SK-N-DZ (cell line): ENCODE data around the gene VPS35L.

Source experiments
- DNase-seq: peaks from one replicate; pipeline ENCODE4 v3.0.0-alpha.2; 2015; ENCODE audit warnings: low spot score

The VPS35L gene

DNA sequence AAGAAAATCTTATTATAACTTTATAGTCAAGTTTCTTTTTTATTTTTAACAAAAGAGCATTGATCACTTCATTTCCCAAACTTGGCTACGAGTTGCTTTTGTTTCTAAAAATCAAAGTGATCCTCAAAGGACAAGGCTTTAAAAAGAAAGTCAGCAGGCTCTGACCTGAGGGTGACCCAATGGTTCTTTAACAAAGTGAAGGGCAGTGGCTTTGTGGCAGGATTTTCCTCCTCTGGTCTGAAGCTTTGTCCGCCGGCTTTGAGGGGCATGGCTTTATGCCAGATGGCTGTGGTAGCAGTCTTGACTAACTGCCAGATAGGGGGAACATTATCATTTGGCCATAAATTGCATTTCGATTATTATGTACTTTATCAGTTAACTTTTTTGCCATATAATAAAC is 191.1 kb downstream of the VPS35L start:
- no peak for DNase-seq

DNA sequence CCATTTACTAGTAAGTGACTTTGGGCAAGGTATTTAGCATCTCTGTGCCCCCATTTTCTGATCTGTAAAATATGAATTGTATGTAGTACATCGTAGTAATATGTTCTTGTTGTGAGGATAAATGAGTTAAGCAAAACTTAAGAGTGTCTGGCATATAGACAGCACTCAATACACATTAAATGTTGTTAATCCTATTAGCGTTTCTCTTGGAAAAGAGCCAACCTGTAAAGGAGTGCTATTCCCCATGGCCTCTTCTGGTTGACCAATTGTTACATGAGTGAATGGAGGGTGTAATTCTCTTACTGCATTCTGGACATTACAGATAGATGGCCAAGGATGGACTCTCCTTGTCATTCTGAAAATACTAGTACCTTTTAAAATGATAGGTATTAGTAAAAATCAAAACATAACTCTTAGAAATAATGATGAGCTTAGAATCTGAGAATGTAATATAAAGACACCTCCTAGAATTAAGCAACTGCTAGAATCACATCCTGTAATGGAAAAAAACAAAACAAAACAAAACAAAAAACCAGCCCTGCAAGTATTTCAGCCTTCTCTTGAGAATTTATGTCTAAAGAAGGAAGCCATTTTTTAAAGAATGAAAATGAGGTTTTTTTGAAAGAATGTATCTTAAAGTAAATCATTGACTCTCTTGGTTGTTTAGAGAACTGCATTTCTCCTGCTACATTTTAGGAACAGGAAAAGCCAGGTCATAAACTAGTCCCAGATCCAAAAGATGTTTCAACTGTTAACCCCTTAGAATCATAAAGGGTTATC is 193.1 kb downstream of the VPS35L start:
- peak; percentile 54 for DNase-seq

DNA sequence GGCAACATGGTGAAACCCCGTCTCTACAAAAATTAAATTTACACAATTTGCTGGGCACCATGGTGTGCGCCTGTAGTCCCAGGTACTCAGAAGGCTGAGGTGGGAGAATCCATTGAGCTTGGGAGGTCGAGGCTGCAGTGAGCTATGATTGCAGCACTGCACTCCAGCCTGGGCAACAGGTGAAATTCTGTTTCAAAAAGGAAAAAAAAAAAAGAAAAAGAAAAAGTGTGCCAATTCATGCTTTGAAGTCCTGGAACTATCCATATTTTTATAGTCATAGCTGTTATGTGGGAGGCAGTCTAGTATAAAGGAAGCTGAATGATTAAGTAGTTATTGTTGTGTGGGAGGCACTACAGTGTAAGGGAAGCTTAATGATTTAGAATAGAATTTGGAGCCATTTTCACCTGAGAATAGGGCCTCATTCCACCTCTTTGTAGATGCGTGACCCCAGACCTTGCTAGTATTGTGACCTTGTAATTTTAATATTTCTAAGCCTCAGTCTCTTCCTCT is 194.1 kb downstream of the VPS35L start:
- DNase-seq = no peak
